ENCODE results near the gene ZFHX3.

GRCh38 chr16:72985995-72986394 lies 61.9 kb downstream of the ZFHX3 start:
- TF ChIP-seq FOXA1 (IDR thresholded peaks at IDR 0.05), result no peak
- TF ChIP-seq HDGF (IDR thresholded peaks at IDR 0.05; ENCODE audit: borderline replicate concordance), result no peak
- no peak for TF ChIP-seq SUZ12 (IDR thresholded peaks at IDR 0.05)
- TF ChIP-seq PKNOX1 (IDR thresholded peaks at IDR 0.05), result no peak
- TF ChIP-seq LEF1 (IDR thresholded peaks at IDR 0.05; ENCODE audit: borderline replicate concordance), result no peak
- no peak for TF ChIP-seq ELF4 (IDR thresholded peaks at IDR 0.05)
- no peak for TF ChIP-seq SP1 (IDR thresholded peaks at IDR 0.05)
- TF ChIP-seq ZNF384 (IDR thresholded peaks at IDR 0.05), result no peak
- no peak for TF ChIP-seq FOXM1 (IDR thresholded peaks at IDR 0.05; ENCODE audit: borderline replicate concordance)
